ENCODE results near the gene SULT1C4.

DNA sequence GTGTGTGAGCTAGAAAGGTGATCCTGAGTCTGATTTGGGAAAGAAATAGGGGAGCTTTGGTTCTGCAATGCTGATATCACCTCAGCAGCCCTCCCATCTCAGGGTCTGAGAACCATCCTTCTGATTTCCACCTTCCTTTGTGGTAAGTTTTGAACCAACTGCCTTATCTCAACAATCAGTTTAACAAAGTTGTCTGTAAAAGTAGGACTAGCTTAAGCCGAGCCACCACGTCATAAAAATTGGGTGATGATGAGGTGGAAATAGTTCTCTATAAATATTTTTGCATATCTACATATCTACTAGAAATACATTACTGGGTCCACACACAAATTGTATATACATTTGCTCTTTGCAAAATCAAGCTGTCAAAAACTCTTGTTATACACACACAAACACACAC is 1.1 kb downstream of the SULT1C4 start:
- TF ChIP-seq, protein P1, sequence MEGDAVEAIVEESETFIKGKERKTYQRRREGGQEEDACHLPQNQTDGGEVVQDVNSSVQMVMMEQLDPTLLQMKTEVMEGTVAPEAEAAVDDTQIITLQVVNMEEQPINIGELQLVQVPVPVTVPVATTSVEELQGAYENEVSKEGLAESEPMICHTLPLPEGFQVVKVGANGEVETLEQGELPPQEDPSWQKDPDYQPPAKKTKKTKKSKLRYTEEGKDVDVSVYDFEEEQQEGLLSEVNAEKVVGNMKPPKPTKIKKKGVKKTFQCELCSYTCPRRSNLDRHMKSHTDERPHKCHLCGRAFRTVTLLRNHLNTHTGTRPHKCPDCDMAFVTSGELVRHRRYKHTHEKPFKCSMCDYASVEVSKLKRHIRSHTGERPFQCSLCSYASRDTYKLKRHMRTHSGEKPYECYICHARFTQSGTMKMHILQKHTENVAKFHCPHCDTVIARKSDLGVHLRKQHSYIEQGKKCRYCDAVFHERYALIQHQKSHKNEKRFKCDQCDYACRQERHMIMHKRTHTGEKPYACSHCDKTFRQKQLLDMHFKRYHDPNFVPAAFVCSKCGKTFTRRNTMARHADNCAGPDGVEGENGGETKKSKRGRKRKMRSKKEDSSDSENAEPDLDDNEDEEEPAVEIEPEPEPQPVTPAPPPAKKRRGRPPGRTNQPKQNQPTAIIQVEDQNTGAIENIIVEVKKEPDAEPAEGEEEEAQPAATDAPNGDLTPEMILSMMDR (IDR thresholded peaks at IDR 0.05): no peak
- TF ChIP-seq ZFX (IDR thresholded peaks at IDR 0.05; ENCODE audit: borderline replicate concordance): no peak

Data from 22Rv1 (cell line).